Stimulated activated CD4-positive, alpha-beta T cell treated with anti-CD3 and anti-CD28 coated beads, TNF-alpha, amount 100 ng/mL, for 24 hours (primary cell): ENCODE measurements around the gene CAPS.

ENCODE experiments used
- DNase-seq, 3 experiments: peaks; one replicate each; pipeline ENCODE4 v3.0.0-alpha.2; 2020; ENCODE audit warnings: low read depth in 3 of 3

CAPS gene

DNA sequence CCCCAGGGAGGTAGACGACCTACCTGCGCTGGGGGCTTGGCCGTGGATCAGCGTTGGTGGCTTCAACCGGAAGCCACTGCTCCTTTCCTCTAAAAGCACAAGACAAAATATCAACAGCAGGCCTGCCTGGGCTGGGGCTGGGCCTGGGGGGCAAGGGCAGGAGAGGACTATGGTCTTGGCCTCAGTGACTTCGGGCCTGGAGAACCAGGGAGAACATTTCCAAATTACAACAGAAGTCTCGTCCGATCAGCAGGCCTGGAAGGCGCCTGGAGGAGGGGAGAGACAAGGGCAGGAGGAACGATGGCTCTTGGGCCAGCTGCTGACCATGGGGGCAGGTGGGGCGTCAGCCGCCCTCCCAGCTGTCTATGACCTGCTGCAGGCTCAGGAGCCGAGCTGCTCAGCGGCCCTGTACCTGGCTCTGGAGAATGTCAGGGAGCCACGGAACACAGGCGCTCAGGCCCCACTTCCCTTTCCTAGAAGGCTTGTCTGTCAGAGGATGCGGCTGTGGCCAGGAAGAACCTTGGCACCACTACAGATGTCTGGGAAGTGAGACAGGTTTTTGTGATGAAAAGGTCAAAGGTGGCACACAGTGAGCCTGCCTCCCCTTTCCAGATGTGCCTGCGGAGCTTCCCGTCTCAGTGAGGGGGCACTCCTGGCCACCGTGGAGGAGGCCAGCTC, 19.5 kb downstream of the CAPS start:
- no peak for DNase-seq

DNA sequence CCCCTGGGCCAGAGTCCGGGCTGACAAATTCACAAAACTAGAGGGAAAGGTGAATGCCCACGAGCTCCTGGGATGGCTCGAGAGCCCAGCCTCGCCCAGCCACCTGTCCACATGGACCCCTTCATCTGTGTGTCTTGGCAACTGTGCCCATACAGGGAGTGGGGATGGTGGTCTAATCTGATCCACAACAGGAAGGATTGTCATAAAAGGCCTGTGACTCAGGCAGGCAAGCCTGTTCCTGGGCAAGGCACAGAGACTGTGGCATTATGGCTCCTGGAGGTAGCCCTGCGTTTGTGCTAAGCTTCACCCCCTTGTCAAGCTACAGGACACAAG, 20.0 kb downstream of the CAPS start:
- DNase-seq = no peak

DNA sequence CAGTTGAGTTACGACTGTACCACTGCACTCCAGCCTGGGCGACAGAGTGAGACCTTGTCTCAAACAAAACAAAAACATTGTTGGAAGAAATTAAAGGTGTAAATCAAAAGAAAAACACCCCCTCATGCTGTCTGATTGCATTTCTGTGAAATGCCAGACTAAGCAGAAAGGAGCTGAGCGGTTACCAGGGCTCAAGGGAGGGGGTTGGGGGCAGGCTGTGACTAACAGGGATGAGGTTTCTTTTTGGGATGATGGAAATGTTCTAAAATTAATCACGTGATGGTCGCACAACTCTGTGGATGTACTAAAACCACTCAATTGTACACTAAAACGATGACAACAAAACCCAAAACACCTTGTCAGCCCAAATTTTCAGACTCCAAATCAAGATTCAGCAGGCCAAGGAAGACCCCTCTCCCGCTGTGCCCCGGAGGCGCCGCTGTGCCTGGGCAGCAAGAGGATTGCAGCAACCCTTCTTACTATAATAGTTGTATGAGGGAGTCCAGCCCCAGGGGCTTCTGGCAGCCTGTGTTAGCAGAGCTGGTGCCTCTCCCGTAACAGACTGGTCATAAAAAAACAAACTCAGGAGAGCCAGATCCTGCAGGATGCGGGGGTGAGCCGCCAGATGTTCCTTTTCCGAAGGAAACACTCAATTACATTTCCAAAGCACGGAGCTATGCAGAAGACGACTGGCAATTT, 20.9 kb downstream of the CAPS start:
- no peak for DNase-seq

DNA sequence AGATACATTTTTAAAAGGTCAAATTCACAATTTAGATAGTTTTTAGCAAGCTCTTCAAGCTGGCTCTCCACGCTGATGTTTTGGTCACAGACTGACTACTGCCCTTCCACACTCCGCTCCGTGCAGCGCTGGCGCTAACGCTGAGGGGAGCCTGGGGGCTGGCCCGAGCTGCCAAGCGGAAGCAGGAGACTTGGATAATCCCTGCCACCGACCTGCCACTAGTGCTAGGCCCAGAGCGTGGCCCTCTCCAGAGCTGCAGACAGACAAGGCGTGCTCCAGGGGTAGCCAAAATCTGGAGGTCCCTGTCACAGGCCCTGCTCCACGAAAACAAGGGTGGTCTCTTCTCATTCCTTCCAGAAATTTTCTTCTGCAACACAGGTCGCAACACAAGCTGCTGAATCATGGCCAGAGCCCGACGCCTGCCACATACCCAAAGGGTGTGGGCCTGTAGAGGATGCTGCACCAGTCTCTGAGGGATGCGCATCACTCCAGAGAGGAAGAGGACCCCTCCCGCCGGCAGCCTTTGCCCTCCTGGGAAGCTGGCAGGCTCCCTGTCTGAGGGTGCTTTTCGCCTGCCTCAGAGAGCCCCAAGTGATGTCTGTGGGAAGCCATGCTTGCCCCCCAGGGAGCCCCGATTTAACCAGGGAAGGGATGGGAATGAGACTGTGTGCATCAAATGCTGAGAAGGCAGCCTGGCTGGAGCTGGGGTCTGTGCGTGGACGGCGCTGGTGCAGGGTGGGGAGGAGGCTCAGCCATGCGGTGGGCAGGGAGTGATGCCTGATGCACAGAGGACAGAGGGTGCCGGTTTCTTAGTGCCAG, 21.6 kb downstream of the CAPS start:
- DNase-seq = no peak

DNA sequence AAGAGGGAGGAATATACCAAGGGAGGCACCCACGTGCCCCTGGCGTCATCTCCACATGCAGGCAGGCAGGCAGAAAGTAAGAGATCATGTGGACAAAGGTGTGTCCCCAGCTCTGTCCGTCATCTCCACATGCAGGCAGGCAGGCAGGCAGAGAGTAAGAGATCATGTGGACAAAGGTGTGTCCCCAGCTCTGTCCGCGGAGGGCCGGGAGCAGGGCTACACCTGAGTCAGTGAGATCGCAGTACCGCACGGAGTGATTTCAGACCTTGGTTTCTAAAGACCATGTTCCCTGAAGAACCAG, 22.2 kb downstream of the CAPS start:
- DNase-seq = no peak

DNA sequence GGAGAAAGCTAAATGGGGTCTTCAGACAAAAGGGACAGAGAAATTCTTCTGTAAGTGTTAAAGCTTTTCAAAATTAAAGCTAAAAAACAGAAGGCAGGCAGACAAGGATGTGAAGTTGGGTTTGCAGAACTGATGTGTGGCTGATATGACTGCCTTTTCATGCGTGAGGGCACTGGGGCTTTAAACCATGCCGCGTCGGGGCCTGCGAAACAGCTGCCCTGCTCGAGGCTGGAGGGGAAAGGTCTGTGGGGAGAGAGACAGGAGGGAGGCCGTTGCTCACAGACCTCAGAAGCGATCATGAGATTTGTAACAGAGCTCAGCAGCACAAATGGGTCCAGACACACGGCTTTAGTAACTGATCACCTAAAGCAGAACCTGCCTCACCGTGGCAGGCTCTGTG, 23.5 kb downstream of the CAPS start:
- no peak for DNase-seq

DNA sequence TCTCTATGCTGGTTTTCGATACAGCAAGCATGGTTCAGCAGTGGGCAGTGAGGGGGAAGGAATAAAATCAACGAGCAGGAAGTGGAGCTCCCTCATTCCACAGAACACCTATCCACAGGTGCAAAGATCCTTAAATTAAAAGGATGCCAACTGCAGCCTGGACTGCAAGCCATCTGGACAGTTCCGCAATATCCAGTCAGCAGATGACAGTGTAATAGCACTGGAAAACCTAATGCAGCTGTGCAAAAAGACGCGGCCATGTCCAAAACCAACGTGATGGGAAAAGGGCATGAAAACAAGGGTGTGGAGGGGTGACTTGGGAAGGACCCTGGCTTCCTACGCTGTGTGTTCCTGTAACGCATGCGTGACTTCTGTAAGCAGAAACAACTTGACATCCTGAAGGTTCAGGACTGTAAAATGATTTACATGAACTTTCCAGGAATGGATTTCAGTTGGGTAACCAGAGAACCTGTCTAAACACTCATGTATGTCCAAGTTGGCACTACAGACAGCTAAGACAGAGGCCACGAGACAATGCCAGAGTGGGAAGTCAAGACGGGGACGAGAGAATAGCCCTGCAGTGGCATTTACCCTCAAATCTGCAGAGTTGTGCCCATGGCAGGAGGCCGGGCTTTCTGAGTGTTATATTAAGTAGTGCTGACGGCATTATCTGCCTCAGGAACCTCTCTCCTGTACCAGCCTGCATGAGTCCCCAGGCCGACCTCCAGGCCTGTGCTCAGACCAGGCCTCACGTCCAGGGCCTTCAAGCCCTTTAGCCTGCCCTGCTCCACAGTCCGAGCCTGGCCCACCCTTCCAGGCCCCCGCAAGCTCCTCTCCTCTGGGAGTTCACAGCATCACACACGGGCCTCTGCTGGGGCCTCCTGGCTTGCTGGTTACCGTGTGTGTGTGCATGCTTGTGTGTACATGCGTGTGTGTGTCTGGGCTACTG, 26.5 kb downstream of the CAPS start:
- no peak for DNase-seq

DNA sequence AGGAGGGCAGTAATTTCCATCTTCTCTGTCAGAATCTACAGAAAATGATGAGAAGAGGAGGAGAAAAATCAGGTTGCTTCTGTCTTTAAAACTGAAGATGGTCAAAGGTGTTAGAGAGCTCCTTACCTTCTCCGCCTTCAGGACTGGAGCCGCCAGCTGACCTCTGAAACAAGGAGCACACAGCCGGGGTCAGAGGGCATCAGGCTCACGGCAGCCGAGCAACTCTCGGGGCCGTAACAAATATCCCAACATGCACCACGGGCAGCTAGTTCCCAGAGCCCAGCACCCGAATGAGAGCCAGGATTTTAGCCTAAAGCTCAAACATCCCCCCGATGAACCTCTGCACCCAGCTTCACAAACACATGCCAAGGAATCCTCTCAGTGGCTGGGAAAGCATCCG, 27.6 kb downstream of the CAPS start:
- no peak for DNase-seq

DNA sequence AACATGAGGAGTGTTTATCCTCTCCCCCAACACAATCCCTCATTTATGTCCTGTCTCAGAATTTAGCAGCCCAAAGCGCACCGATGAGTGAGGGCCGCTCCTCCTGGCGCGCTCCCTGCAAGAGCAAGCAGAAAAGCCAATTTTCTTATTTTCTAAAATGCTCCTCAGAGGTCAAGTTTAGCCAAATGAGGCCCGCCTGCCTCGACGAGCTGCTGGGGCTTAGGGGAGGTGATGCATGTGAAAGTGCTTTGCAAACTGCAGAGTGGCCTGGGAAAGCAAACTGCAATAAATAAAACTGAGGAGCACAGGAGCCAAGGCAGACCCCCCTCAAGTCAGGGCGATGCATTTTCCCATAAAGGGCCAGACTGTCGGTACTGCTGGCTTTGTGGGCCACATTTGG, 29.0 kb downstream of the CAPS start:
- no peak for DNase-seq

DNA sequence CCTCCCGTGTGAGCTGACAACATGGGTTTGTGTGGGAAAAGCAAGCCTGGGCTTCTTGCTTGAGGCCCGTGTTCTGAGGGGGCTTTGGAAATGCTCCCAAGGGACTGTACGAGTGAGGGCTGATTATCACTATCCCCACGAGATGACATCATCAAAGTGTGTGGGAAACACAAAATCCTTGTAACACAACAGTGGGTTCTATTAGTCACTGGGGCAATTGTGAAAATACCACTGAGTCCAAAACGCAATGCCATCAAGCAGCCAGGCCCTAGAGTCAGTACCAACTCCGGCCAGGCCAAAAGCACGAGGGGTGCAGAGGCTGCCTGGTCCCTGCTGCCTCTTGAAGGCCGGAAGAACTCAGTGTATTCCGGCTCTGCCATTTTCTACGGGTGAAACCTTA, 29.6 kb downstream of the CAPS start:
- DNase-seq = no peak

DNA sequence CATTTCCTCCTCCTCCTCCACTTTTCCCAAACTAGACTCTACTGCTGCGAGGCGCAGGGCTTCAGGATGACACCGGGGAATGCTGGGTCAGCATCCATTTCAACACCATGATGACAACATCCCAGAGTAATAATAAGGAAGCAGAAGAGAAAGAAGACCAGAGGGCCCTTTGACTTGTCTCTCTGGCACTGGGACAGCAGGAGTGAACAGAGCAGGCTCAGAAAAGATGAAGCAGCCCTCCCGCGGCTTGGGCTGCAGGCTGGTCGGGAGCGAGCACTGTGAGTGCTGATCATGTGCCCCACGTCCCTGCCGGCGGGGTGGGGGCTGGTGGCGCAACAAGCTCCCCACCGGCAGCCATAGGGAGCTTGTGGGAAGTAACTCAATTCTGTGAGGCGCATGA, 33.4 kb downstream of the CAPS start:
- DNase-seq = no peak

DNA sequence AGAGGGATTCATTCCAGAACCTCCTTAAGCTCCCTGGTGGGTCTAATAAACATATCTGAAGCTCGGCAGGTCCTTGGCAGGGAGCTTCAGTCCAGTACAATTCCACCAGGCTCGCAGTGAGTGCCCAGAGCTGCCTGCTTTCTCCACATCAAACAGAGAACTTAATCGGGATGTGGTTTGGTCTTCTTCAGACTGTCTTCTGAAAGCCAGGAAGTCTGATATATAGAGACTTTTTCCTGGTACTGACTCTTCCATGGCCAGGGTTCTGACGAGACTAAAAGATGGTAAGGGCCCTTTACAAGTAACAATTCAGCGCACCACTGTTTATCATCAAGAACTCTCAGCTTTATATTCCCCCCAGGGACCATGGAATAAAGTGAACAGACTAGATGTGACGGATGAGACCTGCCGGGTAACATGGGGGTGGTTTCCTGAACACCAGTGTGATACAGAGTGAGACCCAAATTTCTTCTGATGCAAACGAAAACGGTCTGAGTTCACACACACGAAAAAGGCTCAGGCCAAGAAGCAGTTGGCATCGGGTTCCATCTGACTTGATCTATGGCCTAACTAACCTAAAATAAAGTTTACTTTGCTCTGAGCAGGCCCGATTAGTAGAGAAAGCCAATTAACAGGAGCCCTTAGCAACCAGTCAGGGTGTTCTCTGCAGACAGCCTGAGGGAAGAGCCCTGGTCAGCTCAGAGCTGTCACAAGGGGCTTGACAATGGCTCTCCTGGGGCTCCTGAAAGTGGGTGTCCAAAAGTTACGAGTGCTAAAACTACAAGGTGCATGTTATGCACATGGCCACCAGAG, 34.9 kb downstream of the CAPS start:
- peak in 1 of 3 experiments; percentile 14 for DNase-seq

DNA sequence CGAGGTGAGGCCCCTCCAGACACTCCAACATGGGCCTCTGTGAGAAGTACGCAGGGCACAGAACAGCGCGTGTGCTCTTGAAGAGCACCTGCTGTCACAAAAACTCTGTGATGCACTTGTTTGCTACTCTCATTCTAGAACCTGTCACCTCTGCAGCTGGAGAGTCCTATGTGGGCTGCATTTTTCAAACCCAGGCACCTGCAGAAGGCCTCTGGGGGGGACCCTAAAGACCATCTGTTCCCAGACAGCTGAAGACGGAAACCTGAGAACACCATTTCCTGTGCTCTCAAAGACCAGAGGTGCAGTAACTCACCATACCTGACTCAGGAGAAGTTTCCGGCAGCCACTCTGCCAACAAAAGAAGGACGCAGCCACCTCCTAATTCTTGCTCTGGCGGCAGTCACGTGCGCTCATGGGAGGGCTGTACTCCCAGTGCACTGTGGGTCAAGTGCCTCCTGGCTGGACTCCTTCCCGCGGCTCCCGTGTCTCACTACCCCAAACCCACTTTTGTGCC, 35.8 kb downstream of the CAPS start:
- peak in 2 of 3 experiments; percentile 21 to 26 for DNase-seq

DNA sequence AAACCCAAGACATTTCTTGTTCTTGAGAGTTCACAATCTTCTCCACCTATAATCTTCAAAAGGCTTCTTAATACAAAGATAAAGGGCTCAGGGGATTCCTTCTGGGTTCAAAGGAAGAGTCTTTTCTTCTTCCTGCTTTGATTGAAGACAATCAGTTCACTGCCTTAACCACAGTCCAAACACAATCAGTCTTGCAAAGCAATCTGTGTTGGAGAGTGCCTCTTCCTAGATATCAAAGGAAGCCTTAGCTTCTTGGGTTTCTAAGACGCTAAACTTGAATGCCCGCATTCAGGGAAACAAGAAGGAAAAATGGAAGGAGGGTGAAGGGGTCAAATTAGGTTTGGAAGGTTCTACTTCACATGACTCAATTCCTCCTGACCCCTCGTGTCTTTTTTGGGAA, 36.7 kb downstream of the CAPS start:
- no peak for DNase-seq

DNA sequence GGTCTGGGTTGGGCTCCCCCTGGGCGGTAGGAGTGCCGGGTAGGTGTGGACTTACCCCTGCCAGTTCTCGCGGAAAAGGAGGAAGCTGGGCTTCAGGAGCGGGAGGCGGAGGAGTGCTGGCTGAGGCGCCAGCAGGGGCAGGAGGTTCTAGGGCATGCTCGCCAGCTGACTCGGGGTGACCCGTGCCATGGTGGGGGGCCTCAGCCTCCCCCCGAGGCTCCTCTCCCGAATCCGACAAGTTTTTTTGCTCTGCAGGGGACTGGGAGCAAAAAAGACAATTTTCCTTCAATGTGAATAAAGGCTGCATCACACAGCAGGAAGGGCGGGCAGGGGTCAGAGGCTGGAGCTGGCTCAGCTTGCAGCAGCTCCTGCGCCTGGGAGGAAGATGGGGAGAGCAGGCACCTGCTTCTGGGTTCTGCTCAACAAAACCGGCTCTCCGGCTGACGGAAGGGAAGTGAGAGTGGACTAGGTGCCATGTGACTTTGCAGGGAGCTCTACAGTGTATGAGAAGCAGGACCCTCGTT, 37.3 kb downstream of the CAPS start:
- no peak for DNase-seq

DNA sequence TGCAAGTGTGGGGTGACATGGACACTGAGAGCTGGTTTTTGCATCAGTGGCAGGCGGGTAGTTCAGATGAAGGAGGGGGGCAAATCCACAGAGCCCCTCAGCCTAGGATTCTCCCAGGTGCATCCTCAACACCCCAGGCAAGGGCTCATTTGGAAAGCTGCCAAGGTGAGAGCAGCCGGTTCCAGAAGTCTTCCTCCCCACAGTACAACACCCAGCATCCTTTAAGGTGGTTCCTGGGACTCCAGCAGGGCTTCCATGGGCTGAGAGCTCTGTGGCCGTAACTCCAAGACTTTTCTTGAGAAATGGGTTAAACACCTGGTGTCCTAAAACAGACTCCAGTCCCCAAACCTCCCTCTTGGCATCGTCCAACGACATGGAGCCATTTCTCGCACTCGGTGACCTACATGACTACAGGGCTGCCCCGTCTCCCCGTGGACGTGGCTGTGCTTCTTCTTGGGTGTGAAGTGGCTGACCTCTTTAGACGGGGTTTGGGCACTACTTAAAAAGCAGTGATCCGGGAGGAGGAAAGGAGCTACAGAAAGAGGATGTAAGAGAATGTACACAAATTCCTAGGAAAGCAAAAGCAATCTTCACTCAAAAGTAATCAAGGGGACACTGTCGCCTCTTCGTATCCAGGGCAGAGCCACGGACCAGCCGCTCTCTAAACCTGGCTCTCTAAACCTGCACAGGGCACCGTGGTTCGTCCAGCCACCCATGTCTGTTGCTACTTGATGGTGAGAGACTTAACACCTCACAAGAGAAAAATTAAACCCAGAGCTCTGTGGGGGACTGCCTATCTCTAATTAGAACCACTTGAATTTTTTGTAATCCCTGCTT, 38.4 kb downstream of the CAPS start:
- no peak for DNase-seq

DNA sequence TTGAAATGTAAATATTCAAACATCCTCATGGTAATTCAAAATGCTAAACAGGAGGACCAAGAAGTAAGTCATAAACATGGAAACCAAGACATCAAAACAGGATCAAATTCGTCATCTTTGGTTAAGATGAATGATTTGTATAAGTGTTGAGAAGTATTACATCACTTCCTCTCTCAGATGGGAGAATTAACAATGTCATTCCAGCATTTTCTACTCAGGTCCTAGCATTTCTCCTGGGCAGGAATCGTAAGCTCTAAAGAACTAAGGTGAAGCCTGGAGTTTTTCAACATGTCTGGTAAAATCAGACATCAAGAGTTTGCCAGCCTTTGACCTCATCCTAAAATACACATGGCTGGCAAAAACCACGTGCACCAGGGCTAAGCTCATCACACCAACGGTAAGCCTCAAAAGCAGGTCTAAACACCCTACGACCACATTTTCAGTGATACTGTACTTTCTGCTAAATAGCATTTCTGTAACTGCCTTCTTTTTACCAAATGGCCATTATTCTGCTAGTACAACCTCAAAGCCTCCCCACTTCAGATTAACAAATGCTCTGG, 39.1 kb downstream of the CAPS start:
- no peak for DNase-seq

DNA sequence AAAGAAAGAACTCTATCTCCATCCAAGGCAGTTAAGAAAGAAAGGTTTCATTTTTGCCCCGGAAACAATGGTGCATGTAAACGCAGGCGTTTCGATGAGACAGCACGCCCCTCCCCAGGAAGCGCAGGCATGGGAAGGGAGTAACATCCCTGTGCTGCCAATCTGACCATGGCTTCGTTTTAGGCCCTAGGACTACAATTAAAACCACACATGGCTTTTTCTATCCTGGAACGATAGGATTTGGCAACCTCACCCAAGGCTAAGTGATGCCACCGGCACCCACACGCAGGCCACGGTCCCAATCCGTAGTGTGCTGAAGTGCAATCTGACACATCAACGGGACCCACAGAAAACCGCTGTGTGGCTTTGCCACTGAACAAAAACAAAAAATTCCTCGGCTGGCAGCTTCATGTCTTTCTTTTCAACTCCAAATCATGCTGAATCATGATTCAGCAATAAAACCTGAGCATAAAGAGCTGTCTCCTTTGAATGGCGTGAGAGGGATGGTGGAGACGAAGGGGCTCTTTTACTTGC, 39.7 kb downstream of the CAPS start:
- peak in 1 of 3 experiments; percentile 35 for DNase-seq

DNA sequence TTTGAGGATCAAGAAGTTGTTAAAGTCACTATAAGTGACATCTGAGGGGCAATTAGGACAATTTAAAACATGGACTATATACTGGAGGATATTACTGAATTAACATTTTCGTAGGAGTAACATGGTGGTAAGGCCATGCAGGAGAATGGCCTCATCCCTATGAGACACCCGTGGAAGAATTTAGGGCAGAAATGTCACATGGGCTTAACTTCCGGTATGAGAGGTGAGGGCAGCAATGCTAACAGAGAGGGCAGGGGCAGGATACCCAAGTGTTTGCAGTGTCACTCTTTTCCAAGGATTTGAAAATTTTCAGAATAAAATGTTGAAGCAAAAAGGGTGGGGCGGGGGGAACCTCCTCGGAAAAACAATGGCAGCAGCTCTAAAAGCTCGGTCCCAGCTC, 40.2 kb downstream of the CAPS start:
- DNase-seq = no peak
